GM21786 (cell line): ENCODE measurements around the gene RPL18A.

Experiments
- ATAC-seq: cut with Tn5 transposase; IDR thresholded peaks from one replicate; pipeline ENCODE4 v1.9.1; 2021; ENCODE audit not compliant: unreplicated experiment

The RPL18A gene

GRCh38 chr19:17841810-17842662 is 17.7 kb upstream of the RPL18A start:
- ATAC-seq: no peak

GRCh38 chr19:17842663-17843291 is 16.9 kb upstream of the RPL18A start:
- ATAC-seq: no peak

GRCh38 chr19:17843292-17843827 is 16.4 kb upstream of the RPL18A start:
- no peak for ATAC-seq

- ATAC-seq: no peak
Observed at GRCh38 chr19:17843908-17844490, 15.7 kb upstream of the RPL18A start.

GRCh38 chr19:17846146-17846545 is 13.6 kb upstream of the RPL18A start:
- ATAC-seq: no peak

GRCh38 chr19:17847538-17848366 is 12.0 kb upstream of the RPL18A start, which contains the start of gene JAK3:
Gene JAK3 (minus strand): TSS chr19:17847982. CDS start chr19:17844417, 3,565 bp downstream.
- ATAC-seq: no peak

GRCh38 chr19:17848595-17849292 is 11.0 kb upstream of the RPL18A start:
- ATAC-seq: no peak

GRCh38 chr19:17854061-17854460 is 5.6 kb upstream of the RPL18A start:
- ATAC-seq: no peak

GRCh38 chr19:17855280-17856152 is 4.2 kb upstream of the RPL18A start:
- ATAC-seq: no peak

- ATAC-seq: no peak
Observed at GRCh38 chr19:17860331-17860992, 752 bp downstream of the RPL18A start.

- ATAC-seq: no peak
Observed at GRCh38 chr19:17860993-17861360, 1.3 kb downstream of the RPL18A start.

- no peak for ATAC-seq
Observed at GRCh38 chr19:17861542-17862402, 2.1 kb downstream of the RPL18A start.

GRCh38 chr19:17862711-17863519 is 3.2 kb downstream of the RPL18A start:
- no peak for ATAC-seq

GRCh38 chr19:17863520-17864182 is 3.9 kb downstream of the RPL18A start:
- no peak for ATAC-seq

GRCh38 chr19:17865364-17866311 is 5.9 kb downstream of the RPL18A start:
- no peak for ATAC-seq
